Right lobe of liver (tissue), 4 donors: ENCODE data around the gene PHKG2.

Experiments used
- POLR2A ChIP-seq: fragments of 450-650 bp; IDR thresholded peaks from one replicate; pipeline ENCODE4 v1.6.1; 2017; ENCODE audit warnings: antibody characterized with exemption, mild to moderate bottlenecking
- TF ChIP-seq, protein P1 (sequence below), 4 donors: fragments of 200-600 bp in 3 of 4; fragments of 450-650 bp in 1 of 4; IDR thresholded peaks; one replicate each; pipeline versions ENCODE4 v1.5.1 to v1.8.0; 2016 to 2022; ENCODE audit warnings: antibody characterized with exemption in 4 of 4, mild to moderate bottlenecking in 2 of 4
- donor health status: DM: no; HTN: no; CAD: no.
- donor health status: DM: no; HTN: no; CAD: no.
- donor health status: DM: no; HTN: yes; CAD: no.

GRCh38 chr16:30769379-30770089, 21.3 kb downstream of the PHKG2 start:
- TF ChIP-seq, protein P1, sequence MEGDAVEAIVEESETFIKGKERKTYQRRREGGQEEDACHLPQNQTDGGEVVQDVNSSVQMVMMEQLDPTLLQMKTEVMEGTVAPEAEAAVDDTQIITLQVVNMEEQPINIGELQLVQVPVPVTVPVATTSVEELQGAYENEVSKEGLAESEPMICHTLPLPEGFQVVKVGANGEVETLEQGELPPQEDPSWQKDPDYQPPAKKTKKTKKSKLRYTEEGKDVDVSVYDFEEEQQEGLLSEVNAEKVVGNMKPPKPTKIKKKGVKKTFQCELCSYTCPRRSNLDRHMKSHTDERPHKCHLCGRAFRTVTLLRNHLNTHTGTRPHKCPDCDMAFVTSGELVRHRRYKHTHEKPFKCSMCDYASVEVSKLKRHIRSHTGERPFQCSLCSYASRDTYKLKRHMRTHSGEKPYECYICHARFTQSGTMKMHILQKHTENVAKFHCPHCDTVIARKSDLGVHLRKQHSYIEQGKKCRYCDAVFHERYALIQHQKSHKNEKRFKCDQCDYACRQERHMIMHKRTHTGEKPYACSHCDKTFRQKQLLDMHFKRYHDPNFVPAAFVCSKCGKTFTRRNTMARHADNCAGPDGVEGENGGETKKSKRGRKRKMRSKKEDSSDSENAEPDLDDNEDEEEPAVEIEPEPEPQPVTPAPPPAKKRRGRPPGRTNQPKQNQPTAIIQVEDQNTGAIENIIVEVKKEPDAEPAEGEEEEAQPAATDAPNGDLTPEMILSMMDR (IDR thresholded peaks at IDR 0.05): no peak
- TF ChIP-seq POLR2A: no peak
